T-helper 1 cell treated with Interleukin-12 subunit alpha and Interleukin-12 subunit beta and Interleukin-4 antibody, amounts not matched to agents 30 ng/mL and 1 ng/mL, for 36 hours (primary cell): Measurements from ENCODE around the gene MIB2. TPM values are rescaled to one million over a fixed set of nuclear protein-coding genes. Genes with fewer than 3 reads are reported as not detected.
"Not testable (repeated sequence)": the region's sequence is repeated elsewhere in the genome, so short reads cannot be mapped to it uniquely, and the experiment has no call there.

Experiments
- intact Hi-C: fragments of 100-400 bp; cut with micrococcal nuclease; formaldehyde crosslinking; loops from one replicate; pipeline ENCODE4 v1.15.1; 2024
- total RNA-seq: library from RNA; stranded (reverse); gene quantifications from 2 replicates; pipeline ENCODE4 v1.2.3, GENCODE V29; 2022

Gene MIB2
- 36.7 and 38.1 TPM in 2 replicates for total RNA-seq

GRCh38 chr1:1615256-1616044 is at the start of gene MIB2:
MIB2 (plus strand) TSS chr1:1615500; CDS start chr1:1623453, 7,953 bp downstream.
- intact Hi-C loops, result loop anchor here (1.0 to 2.0 kb wide), 9 partner anchors 15 to 499 kb away; partner anchors contain the start of genes ATAD3A, ATAD3B, AURKAIP1 and C1orf159

DNA sequence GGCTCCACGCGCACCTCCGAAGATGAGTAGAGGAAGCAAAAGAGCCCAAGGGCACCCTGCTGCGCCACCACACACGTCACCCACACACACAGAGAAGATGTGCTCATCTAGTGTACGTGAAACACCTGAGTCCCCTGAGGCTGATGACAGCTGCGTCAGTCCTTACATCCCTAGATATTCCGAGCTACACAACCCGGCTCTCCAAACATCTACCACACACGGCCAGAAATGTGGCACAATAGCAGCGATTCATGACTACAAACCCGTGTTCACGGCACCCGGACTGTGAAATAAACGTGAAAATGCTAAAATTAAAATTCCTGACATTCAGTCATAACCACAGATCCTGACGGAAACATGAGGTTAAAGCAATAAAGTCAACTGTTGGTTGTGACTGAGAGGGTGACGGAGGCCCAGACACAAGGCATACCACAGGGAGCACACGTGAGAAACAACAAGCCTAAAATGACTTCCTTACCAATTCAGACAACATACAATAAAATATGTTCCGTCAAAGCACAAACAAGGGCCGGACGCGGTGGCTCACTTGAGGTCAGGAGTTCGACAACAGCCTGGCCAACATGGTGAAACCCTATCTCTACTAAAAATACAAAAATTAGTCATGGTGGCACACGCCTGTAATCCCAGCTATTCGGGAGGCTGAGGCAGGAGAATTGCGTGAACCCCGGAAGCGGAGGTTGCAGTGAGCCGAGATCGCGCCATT is 48.0 kb upstream of the MIB2 start:
- intact Hi-C loops, result no loop called here

GRCh38 chr1:1567891-1568291 is 47.4 kb upstream of the MIB2 start:
- intact Hi-C loops, result no loop called here

DNA sequence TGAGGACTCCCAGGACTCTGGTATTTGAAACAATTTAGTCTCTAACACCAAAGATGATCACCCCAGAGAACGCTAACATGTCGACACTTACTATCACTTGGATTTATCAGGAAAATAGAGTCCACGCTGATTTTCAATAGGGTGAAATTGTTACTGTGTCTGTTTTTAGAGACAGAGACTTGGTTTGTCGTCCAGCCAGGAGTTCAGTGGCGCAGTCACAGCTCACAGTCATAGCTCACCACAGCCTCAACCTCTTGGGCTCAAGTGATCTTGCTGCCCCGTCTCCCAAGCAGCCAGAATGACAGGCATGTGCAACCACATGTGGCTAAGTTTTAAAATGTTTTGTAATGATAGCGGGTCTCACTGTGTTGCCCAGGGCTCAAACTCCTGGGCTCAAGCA is 46.0 kb upstream of the MIB2 start:
- intact Hi-C loops, result no loop called here

DNA sequence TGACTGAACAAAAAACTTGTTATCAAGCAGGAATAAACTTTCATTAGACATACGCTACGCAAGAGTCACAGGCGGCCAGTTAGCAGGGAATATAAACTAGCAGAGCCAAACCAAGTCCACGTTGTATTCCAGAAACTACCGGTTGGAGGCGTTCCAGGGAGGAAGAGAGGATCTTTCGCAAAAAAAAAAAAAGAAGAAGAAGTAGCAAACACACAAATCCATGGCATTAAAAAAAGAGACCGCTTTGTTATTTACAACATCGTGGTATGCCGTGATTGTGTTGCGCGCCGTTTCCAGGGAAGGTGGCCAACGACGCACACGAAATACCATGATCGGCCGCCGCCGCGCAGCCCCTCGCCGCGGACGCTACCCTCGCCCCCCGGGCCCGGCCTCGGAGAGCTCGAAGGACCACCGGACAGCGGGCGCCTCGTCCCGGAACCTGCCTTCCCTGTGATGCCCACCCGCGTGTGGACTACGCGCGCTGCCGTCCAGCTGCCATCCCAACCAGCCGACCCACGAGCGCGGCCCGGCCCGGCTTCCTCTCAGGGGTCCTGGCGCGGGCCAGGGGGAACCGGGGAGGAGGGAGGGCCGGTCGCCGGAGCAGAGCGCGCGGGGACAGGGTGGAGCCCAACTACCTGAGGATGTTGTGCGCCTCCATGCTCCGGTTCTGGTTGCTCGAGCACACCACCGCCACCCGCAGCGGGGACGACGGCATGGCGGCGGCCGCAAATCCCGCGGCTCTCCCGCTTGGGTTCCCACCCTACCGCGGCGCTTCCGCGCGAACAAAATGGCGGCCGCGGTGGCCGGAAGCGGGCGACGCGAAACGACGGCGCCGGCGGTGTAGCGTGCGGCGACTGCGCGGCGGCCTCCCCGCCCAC is 41.2 kb upstream of the MIB2 start:
- intact Hi-C loops, result loop anchor here (1.0 to 10.0 kb wide), 6 partner anchors 41 to 167 kb away; partner anchors contain the start of genes CDK11A, CDK11B, MIB2 and MRPL20

GRCh38 chr1:1574721-1575537 is 40.4 kb upstream of the MIB2 start, which contains the start of gene SSU72:
SSU72 (minus strand) TSS chr1:1574863; CDS start chr1:1574557, 306 bp downstream.
- intact Hi-C loops, result loop anchor here (1.0 to 10.0 kb wide), 8 partner anchors 40 to 200 kb away; partner anchors contain the start of genes ATAD3B, AURKAIP1, CDK11A and CDK11B

DNA sequence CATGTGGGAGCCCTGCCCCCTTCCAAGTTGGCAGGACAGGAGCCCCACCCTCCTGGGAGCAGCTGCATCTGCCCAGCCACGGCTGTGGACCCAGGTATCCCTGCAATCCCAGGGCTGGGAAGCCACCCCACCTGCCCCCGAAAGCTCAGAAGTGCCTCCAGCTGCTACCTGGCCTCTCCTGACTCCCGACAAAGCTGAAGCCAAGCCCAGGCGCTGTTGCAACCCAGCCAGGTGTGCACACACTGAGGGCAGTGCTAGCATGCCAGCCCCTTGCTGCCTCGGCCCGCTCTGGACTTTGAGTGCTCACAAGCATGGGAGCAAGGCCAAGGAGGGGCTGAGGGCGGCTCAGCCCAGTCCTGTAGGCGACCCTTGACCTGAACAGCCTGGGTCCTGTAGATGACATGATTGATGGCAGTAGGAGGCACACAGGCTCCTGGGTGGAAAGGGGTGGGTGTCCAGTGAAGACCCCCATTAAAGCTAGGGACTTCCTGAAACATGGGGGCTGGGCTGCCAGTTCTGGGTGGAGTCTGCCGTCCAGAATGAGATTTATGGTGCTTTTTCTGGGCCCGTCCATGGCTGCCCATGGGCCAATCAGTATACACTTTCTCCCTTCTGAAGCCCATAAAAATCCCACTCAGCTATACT is 37.8 kb upstream of the MIB2 start:
- intact Hi-C loops, result loop anchor here (10.0 kb wide), 1 partner anchor 147 kb away; the partner anchor contains the start of gene CDK11A

GRCh38 chr1:1578371-1578940 is 36.8 kb upstream of the MIB2 start:
- intact Hi-C loops, result loop anchor here (10.0 kb wide), 1 partner anchor 146 kb away; the partner anchor contains the start of gene CDK11A

DNA sequence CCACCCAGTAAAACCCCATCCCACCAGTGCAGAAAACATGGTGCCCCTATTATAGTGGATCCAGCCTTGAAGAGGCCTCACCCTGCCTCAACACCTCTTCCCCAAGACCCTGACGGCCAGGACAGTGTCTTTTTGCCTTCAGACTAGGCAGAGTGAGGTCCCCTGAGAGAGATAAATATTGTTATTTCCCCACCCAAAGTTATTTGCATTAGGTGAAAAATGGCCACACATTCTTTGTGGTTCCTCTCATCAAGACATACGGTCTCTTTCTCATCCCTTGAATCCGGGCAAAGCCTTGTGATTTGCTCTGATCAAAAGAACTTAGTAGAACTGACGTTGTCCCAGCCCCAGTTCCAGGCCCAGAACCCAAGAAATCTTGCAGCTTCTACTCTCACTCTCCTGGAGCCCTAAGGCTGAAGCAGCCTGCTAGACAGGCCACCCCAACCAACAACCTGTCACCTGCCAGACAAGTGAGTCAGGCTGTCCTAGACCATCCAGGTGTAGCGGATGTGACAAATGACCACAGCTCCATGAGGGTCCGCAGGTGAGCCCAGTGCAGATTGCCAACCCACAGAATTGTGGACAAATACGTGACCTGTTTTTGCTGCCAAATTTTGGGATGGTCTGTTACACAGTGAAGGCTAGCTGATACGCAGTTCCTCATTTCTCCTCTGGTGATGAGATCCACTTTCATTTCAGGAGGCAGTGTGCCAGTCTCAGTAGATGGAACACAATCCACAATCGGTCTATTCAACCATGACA is 32.5 kb upstream of the MIB2 start:
- intact Hi-C loops, result no loop called here

GRCh38 chr1:1583347-1584010 is 31.8 kb upstream of the MIB2 start:
- intact Hi-C loops, result no loop called here

- intact Hi-C loops, result no loop called here
These were observed 23.8 kb upstream of the MIB2 start for GRCh38 chr1:1591452-1591851.

DNA sequence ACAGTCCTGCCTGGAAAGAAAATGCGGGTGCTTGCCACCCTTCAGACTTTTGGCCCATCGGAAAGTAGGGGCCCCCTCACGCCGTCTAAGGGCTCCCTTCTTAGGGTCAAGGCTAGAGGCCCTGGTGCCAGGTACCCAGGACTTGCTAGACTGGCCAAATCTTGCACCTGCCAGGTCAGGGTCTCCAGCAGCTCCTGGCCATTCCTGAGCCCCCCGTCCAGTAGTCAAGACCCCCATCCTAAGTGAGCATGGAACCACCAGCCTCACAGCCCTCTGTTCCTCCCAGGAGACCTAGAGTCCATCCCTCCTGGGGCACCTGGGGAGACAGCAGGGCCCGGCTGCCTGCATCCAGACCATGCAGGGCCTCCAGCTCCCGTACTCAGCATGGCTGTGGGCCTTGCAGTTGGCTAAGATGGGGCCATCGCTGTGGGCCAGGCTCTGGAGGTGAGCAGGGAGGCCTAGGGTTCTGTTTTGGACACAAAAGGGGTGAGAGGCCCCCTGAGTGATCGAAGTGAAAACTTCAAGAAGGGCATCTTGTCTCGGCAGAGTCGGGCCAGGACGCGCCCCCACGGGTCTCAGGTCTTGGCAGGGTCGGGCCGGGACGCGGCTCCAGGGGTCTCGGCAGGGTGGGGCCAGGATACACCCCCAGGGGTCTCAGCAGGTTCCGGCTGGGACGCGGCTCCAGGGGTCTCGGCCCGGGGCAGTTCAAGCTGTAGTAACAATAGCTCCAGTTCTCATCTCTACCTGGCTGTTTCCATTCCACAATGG is 21.3 kb upstream of the MIB2 start:
- intact Hi-C loops, result no loop called here

DNA sequence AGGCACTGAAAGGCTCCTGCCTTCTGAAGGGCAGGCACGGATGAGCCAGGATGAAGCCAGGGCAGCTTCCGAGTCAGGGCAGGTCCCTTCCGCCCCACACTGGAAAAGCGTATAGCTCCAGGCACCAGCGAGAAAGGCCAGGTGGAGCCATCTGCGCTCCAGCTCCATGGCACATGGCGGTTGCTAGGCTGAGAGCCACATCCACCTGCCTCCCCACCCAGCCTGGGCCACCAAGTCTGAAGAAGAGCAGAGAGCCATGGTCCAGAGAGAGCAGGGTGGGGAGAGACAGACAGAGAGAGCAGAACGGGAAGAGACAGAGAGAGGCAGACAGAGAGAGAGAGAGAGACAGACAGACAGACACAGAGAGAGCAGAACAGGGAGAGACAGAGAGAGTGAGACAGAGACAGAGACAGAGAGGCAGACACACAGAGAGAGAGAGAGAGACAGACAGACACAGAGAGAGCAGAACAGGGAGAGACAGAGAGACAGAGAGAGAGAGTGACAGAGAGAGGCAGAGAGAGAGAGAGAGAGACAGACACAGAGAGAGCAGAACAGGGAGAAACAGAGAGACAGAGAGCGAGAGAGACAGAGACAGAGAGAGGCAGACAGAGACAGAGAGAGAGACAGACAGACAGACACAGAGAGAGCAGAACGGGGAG is 20.6 kb upstream of the MIB2 start:
- intact Hi-C loops, result no loop called here

DNA sequence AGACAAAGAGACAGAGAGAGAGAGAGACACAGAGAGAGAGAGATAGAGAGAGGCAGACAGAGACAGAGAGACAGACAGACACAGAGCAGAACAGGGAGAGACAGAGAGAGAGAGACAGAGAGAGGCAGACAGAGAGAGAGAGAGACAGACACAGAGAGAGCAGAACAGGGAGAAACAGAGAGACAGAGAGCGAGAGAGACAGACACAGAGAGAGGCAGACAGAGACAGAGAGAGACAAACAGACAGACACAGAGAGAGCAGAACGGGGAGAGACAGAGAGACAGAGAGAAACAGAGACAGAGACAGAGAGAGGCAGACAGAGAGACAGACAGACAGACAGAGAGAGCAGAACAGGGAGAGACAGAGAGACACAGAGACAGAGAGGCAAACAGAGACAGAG is 20.0 kb upstream of the MIB2 start:
- intact Hi-C loops, result not testable (repeated sequence)

DNA sequence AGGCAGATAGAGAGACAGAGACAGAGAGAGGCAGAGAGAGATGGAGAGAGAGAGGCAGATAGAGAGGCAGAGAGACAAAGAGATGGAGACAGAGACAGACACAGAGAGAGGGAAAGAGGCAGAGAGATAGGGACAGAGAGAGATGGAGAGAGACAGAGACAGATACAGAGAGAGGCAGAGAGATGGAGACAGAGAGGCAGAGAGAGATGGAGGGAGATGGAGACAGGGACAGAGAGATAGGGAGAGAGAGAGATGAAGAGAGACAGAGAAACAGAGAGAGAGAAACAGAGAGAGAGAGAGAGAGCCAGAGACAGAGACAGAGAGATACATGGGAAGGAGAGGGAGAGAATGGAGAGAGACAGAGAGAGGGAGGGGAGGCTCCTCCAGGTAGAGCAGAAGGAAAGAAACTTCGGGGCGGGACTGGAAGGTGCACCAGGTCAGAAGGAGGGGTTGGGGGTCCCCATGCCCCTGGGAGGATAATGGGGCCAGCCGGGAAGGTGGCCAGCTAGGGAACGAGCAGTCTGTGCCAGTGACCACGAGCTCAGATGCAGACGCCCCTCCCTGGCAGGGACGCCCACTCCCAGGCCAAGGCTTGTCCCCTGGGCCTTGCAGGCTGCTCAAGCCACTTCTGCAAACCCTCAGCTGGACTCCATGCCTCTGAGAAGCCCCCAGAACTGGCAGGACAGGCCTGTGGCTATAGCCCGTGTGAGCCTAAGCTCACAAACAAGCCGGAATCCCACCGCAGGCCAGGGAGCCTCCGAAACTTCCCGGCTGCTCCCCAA is 18.6 kb upstream of the MIB2 start:
- intact Hi-C loops, result no loop called here
